UCSD-AML1 (cell line): ENCODE results near the gene JAG2.
A peak's percentile ranks its signal among the peaks of the same experiment; 100 is the strongest.

Experiments used
- DNase-seq: peaks from one replicate; lab custom pipeline; 2025; ENCODE audit not compliant: unreplicated experiment; lab: John Stamatoyannopoulos, UW

JAG2 gene

DNA sequence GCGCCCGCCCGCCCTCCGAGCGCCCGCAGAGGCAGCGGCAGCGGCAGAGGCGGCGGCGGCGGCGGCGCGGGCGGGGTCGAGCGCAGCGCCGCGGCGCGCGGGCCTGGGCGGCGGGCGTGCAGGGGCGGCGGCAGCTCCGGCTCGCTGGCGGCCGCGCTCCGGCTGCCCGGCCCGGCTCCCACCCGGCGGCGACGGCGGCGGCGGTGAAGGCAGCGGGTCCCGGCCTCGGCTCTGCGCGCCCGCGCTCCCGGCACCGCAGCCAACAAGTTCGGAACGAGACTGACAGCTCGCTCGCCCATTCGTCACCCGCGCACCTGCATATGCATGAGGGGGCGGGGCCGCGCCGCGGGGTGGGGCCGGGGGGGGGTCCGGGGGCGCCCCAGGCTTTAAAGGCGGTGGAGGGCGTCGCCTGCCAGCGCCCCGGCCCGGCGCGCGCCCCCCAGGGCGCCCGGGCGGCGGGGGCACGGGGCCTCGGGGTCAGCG lies at the start of gene JAG2:
JAG2 (minus strand) TSS at position 281 of the 483 bp plus-strand sequence. CDS start 356 bp downstream, outside the sequence.
- peak; percentile 49 for DNase-seq

DNA sequence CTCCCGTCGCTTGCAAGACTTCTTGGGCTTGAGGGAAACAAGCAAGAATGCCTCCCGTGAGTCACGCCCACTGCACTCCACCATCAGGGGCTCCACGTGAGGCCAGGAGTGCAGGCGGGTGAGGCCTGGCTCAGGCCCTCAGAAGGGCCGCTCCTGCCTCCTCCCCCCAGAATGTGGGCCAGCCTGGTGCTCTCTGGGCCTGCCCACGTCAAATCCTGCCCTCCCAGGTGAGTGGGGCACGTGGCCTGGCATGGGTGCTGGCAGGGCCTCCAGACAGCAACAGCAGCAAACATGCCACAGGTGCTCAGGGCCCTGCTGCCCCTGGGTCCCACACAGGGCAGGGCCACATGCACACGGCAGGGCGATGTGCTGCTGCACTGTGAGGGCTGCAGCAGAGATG lies 49.2 kb upstream of the JAG2 start:
- DNase-seq: no peak

- no peak for DNase-seq
Observed at GRCh38 chr14:105216490-105217247, 48.1 kb upstream of the JAG2 start.

DNA sequence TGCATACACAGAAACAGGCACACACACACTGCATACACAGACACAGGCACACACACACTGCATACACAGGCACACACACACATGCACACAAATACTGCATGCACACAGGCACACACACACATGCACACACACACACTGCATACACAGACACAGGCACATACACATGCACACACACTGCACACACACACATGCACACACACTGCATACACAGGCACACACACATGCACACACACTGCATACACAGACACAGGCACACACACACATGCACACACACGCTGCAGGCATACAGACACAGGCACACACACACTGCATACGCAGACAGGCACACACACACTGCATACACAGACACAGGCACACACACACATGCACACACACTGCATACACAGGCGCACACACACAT lies 47.0 kb upstream of the JAG2 start:
- no peak for DNase-seq

DNA sequence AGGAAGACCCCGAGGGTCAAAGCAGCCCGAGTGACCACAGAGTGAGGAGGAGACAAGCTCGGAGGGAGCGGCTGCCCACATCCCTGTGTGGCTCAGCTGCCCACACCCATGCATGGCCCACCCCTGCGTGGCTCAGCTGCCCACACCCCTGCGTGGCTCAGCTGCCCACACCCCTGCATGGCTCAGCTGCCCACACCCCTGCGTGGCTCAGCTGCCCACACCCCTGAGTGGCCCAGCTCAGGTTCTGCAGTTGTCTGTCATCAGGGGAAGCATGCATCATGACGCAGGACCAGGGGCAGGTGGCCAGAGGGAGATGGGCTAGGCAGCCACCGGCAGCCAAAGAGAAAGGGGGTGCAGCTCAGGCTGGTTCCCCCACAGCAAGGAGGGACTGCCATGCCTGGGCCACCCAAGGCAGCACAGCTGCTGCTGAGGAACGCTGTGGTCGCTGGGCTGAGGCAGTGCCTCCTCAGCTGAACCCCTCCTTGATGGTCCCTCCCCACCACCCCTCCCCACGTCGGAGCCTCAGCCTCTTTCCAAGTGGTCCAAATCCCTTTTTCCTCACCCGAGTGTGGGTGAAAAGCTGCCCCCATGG lies 45.8 kb upstream of the JAG2 start:
- no peak for DNase-seq

GRCh38 chr14:105213361-105213760 lies 44.8 kb upstream of the JAG2 start:
- DNase-seq: no peak

DNA sequence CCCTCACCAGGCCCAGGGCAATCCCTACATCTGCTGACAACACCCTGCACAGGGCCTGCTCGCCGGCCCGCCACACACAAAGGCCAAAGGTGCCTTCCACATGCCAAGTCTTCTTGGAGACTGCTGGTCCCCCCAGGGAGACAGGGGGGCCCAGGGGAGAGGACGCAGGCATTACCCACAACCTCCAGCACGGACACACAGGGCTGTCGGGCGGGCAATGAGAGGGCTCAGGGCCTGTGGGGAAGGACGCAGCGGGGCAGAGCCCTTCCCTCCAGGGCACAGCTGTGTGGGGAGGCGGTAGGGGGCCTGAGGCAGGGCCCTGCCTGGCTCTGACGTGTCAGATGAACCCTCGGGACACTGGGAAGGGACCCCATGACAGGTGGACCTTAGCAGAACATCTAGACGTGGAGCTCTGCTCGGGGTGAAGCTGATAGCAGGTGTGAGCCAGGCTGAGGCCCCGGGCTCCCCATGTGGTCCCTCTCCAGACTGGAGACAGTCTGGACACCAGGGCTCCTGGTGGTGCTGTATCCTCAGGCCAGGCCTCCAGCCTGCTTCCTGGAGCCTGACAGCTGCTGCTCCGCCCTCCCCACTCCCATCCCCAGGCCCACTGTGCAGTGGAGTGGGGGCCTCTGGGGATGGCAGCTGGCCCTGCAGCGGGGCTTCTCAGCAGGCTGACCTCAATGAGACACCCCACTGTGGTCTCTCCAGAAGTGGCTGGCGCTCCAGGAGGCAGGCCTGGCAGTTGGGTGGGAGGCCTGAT lies 44.1 kb upstream of the JAG2 start:
- no peak for DNase-seq

- no peak for DNase-seq
Observed at GRCh38 chr14:105211758-105212089, 43.1 kb upstream of the JAG2 start.

GRCh38 chr14:105211086-105211757 lies 42.6 kb upstream of the JAG2 start:
- DNase-seq: no peak

GRCh38 chr14:105210266-105211025 lies 41.9 kb upstream of the JAG2 start:
- DNase-seq: no peak

DNA sequence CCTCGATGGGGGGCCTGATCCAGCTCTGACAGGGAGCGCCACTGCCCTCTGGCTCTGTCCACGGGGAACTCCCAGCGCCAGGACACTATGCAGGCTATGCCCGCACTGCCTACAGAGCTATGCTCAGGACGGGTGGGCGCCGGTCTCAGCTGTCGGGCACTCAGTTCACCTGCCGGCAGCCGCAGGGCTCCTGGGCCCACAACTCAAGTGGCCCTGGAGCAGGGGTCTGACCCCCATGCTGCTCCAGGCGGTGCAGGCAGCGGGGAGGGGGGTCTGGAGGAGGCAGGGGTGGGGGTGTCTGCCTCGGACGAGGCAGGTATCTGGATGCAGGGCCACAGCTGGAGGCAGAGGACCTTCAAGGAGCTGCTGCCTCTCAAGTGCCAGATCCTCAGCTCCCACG lies 41.1 kb upstream of the JAG2 start:
- DNase-seq: no peak

- DNase-seq: no peak
Observed at GRCh38 chr14:105209091-105209490, 40.5 kb upstream of the JAG2 start.

- no peak for DNase-seq
Observed at GRCh38 chr14:105208738-105209075, 40.1 kb upstream of the JAG2 start.

- no peak for DNase-seq
Observed at GRCh38 chr14:105207996-105208737, 39.6 kb upstream of the JAG2 start.

DNA sequence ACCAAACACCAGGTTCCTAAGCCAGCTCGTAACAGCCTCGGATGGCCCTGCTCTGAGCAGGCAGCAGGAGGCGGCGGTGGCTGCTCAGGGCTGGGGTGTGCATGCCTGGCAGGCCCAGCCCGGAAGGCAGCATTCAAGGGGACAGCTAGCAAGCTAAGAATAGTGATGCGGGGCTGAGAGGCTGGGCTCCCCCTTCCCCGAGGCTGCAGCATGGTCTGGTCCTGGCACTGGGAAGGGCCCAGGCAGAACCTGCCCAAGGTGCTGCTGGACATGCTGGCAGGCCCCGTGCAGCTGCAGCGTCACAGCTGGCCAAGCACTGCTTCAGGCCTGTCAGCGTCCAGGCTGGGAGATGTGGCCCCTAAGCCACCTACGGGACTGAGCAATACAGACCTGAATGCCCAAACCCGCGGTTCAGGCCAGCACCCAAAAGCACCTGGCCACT lies 38.9 kb upstream of the JAG2 start:
- DNase-seq: no peak

GRCh38 chr14:105206873-105207272 lies 38.3 kb upstream of the JAG2 start:
- no peak for DNase-seq

DNA sequence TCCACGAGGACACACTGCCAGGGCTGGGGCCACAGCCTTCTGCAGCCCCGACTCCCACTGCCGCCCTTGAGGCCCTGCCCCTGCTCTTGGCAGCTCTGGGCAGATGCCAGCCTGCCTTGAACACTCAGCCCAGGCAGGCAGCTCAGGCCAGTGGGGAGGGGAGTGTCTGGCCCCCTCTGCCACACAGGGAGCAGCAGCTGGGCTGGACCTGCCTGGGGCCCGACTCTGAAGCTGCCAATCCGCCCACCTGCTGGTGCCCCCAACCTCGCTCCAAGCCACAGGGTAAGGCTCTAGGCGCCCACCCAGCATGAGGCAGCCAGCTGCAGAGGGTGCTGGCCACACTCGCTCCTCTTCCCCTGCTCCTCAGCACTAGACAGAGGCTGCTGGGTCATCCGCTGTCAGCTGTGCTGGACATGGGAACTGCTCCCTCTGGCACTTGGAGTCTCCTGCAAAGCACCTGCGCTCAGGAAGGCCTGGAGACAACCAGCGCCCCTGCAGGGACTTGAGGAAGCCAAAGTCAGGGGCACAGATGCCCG lies 37.2 kb upstream of the JAG2 start:
- no peak for DNase-seq

- DNase-seq: no peak
Observed at GRCh38 chr14:105204931-105205672, 36.5 kb upstream of the JAG2 start.
